NCI-H1105 treated with DMSO at 0.1 percent for 48 hours (cell line): ENCODE results near the gene AGTRAP.

Experiments
- DNase-seq: peaks from one replicate; lab custom pipeline; 2025; lab: John Stamatoyannopoulos, UW

AGTRAP gene, protein sequence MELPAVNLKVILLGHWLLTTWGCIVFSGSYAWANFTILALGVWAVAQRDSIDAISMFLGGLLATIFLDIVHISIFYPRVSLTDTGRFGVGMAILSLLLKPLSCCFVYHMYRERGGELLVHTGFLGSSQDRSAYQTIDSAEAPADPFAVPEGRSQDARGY

DNA sequence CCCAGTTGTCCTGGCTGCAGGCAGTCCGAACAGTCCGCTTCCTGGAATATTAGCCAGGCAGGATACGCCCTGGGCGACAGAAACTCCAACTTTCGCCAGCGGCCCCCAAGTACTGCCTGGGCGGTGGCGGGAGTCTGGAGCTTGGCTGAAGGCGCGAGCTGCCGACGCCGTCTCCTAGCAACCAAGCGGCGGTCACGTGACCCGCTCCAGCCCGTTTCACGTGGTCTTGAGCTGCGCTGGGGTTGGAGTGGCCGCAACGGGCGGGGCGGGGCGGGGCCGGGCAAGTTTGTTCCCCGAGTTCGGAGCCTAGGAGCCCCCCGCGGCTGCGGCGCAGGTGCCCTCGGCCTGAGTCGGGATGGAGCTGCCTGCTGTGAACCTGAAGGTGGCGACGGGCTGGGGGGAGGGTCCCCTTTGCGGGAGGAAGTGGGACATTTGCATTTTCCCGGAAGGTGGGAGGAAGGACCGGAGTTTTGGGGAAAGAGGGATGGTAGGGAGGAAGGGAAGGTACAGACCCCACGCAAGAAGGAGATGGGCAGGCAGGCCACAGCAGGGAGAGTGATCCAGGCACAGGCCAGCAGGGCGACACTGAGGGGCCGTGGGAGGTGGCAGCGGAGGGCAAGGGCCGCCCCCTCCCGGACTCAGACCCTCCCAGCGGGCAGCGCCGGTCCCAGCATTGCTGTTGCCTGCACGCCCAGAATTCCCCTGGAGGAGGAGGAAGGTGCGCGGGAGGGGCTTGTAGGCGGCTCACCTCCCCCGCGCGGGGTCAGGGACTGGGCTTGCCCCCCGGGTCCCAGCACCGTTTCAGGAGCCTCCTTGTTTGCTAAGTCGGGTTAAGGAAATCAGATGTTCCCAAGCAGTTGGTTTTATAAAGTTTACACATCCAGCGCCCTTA is at the start of gene AGTRAP:
Gene AGTRAP, plus strand, starts transcription at position 283 of the 892 bp plus-strand sequence. Its CDS starts 73 bp downstream, at position 356.
- DNase-seq = peak; percentile 93

DNA sequence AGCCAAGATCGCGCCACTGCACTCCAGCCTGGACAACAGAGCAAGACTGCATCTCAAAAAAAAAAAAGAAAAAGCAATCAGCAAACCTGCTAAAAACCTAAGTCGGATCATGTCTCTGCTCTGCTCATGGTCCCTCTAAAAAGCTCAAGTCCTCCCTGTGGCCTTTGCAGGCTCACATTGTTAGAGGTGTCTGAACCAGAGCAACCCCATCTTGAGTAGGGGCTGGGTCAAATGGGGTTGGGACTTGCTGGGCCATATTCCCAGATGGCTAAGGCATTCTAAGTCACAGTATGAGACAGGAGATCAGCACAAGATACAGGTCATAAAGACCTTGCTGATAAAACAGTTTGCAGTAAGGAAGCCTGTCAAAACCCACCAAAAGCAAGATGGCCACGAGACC is 47.4 kb upstream of the AGTRAP start:
- no peak for DNase-seq

DNA sequence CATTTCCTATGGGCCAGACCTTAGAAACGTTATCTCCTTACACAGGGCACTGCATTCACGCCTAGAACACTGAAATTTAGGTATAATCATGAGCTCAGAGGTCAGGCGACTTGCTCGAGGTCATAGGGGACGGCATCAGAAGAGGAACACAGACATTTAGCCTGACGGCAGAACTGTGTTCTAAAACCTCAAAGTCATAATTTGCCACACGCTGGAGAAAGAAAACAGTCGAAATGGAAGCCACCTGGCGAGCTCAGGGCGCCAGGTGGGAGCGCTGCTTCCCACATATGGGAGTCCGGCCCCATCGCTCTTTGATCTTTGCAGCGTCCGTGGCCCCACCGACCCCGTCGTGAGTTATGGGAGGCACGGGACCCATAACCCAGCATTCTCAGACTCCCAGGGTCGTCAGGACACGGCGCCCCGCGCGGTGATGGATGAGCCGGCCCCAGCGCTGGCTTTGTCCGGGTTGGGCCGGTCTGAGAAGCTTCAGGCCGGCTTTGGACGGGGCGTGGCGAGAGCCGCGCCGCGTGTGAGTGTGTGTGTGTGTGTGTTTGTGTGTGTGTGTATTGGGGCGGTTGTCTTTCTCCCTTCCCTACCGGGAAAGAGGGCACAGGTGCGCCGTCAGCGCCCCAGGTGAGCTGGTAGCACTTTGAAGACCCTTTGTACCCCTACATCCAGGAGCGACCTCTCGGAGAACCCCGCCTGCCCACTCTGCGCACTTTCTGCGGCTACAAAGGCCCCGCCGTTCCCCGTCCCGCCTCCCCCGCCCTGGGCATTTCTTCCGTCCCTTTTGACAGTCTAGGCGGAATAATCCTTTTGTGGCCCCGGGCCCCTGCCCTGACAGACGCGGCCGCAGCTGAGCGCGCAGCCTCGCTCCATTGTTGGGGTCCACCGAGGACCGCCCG is 45.3 kb upstream of the AGTRAP start:
- DNase-seq = peak; percentile 52

DNA sequence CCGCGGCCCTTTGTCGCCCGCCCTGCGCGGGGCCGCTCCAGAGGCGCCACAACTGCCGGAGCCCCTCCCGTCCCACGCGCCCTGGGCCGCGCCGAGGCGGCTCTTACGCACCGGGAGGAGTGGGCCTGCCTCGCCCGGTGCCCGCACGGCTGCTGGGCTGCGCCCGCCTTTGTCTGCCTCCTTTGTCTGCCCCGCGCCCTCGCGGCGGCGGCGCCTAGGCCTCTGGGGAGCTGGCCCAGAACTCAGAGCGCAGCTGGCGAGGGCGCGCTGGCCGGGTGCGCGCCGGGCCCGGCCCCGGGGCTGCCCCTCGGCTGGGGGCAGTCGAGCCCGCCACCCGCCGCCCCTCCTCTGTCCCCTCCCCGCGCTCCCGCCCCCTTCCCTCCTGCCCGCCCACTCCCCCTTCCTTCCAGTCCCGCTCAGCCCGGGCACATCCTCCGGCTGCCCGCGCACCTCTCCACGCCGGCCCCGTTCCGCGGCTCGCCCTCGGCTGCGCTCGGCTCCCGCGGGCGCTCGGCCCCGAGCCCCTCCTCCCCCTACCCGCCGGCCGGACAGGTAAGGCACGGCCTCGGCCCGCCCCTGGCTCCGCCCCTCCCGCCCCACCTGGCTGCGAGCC is 44.5 kb upstream of the AGTRAP start, which contains the start of gene DRAXIN:
Gene DRAXIN, plus strand, starts transcription at position 409 of the 613 bp plus-strand sequence. CDS start 14,549 bp downstream, outside the sequence.
- DNase-seq = peak; percentile 66

DNA sequence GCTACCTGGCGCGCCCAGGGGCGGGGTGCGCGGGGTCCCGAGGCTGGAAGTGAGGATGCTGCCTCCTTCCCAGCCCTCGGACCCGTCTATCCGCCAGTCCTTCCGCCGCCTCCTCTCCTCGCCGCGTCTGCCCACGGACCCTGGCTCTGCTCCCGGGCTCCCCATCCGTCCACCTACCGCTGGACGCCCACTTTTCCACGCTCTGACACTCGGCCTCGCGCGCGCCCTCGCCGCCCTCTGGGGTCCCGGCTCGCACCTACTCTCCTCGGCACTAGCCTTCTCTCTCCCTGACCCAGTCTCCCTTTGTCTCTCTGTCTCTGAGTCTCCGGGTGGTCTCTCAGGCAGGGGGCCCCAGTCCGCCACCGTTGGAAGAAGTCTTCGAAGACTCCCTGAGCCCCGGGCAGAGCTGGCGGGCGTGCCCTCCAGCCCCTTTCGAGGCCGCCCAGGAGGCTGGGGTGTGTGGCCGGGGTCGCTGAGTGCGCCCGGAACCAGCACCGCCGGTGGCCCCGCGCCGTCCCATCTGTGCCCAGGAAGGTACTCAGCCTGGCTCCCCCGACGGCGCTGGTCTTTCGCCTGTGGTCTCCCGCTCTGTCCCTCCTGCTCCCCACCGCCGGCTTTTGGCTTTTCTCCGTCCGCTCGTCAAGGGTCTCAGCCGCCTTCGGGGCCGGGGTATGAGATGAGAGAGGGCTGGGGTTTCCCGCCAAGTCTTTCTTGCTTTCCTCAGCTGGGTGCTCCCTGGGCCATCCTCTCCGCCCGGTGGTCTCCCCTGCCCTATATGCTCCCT is 43.8 kb upstream of the AGTRAP start:
- no peak for DNase-seq

DNA sequence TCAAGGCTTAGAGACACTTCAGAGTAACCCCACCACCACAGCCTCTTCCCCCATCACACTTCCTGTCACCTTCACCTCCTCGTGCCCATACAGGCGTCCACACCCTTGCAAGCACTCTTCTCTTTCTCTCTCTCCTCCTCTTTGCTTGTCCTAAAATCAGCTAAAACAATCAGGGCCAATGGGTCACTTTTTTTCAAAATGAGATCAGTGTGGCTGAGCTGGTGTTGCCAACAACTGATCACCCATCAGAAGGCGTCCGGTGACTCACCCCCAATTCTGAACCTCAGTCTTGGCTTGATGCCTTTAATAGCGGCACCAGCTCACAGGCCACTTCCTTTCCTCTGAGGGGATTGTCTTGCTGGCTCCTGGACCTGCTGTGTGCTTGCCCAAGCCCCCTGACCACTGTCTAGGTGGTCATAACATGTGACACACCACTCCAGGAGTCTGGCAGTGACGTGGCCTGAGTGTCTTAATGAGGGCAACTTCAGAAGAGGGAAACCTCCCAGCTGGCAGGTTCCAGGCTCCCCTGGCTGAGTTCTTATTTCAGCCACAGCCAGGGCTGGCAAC is 42.8 kb upstream of the AGTRAP start:
- no peak for DNase-seq

DNA sequence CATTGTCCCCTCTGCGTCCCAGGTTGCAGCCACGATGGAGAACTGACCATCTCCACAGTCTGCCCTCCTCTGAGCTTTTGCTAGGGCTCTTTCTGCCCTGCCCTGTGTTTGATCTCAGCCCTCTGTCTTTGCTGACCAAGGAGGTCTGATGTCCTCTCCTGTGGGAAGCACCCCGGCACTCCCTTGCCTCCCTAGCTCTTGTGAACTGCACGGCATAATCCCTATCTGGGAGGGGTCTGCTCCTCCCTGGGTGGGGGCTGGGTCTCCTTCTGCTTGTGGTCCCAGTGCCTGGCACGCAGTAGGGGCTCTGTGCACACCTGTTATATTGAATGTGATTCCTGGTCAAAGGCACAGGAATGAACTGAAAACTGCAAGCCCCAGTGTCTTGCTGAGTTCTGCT is 42.0 kb upstream of the AGTRAP start:
- no peak for DNase-seq

DNA sequence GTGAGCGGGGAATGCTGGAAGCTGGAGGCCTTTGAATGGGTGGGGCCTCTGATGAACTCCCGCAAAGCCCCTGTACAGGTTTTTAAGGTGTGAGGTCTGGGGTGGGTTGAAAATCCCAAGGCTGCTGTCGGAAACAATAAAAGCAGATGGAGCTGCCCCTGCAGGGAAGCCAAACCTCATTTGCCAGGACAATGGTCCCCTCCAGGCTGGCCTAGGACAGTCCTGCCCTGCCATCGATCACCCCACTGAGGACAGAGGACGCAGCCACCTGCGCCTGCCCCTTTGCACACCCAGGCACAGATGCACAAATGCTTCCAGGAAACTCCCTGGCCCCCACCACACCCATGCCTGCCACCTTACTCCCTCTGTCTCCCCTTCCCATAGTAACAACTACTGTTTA is 40.1 kb upstream of the AGTRAP start:
- no peak for DNase-seq

DNA sequence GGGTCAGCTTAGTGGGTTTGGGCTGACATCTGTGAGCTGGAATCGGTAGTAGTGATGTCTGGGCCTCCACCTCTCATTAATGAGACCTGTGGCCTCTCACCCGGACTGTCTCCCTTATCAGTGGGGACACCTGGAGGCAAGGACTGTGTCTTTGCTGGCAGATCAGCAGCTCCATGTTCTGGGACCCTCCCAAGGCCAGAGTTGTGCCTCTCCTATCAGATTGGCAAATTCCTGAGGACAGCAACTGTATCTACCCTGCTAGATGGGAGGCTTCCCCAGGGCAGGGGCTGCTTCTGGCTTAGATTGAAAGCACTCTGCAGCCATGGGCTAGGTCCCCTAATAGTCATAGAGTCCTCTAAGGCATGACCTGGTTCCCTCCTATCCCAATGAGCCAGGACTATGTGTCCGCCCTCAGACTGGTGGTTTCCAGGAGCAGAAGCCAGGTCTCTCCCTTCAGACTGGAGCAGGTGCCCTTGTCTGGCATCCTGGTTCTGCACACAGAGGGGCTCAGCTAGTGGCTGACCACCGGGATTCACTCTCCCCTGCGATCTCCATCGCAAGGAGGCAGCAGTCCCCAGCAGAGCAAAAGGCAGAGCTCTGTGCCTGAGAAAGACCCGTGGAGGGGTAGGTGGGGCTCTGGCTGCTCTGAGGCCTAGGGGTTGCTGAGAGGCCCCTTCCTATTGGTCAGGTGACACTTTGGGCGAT is 38.6 kb upstream of the AGTRAP start:
- no peak for DNase-seq

DNA sequence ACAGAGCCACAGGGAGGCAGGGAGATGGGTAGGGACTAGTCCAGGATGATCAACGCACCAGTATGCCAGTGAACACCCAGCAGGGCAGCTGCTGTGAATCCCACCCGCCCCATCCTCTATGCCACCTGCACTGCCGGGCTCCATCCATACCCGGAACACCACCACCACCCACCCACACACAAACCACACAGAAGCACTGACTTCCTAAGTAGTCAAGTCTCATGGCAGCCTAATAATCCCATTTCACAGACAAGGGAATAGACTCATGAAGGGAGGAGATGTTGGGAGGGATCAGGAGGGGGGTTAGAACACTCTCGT is 38.1 kb upstream of the AGTRAP start:
- no peak for DNase-seq

DNA sequence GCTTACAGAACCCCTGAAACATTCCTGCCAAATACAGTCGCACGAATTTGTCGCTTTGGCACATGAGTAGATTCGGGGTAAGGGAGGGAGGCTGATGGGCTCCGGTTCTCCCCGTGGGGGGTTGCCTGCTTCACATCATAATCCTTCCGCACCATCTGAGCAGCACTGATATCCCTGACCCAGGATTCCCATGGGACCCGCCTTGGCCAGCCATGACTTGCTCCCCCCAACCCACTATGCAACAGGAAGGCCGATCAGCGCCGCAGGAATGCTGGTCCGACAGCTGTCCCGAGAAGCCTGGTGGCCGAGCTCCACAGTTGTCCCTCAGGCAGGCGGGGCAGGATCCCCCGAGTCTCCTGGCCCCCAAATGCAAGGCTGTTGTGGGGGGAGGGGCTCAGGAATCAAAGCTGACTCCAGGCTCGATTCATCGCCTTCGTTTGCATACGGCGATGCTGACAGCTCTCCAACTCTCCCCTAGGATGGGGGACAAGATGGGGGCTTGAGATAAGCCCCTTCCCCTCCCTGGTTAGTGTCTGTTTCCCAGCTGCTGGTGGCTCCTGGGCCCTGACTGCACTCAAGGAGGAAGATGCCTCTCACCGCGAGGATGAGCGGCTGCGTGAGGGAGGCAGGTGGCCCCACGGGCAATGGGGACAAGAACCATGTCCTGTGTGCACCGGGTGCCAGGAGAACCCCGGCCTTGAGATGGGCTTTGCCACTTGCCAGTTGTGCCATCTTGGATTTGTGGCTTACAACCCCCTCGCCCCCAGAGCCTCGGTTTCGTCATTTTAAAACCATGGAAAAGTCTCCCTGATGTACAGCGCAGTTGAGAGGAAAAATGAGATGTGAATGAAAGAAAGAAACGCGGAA is 35.1 kb upstream of the AGTRAP start:
- DNase-seq = no peak

DNA sequence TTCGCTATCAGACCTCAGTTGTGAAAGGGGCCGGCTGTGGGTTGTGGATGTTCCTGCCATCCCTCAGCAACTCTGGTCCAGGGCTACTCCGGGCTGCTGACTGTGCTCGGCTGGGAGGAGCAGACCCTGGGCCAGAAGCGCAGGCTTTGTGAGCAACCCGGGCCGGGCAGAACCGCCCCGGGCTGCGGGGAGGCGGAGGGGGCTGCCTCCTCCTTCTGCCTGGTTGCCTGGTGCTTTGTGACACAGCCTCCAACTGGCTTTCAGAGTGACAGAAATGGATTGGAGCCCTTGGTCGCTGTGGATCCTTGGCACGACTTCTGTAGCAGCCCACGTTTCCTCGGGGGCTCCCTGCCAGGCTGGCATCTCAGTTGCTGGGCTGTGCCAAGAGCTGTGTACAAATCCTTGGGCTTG is 34.4 kb upstream of the AGTRAP start:
- DNase-seq = no peak

DNA sequence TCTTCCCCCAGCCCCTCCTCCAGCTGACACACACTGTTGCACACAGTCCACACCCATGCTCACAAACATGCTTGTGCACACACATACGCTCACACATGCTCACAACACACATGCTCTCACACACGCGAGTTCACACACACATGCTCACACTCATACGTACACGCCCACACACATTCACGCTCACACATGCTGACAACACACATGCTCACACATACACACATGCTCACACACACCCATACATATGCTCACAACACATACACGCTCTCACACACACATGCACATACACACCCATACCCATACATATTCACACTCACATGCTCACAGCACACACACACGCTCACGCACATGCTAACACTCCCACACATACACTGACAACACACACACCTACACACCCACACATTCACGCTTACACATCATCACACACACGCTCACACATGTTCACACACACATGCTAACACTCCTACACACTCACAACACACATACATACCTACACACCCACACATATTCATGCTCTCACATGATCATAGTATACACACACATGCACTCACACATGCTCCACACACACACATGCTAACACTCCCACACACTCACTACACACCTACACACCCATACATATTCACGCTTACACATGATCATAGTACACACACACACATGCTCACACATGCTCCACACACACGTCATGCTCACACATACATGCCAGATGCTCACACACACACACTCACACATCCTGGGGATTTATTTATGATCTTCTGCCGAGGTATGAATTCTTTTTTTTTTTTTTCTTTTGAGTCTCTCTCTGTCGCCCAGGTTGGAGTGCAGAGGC is 33.7 kb upstream of the AGTRAP start:
- DNase-seq = no peak

DNA sequence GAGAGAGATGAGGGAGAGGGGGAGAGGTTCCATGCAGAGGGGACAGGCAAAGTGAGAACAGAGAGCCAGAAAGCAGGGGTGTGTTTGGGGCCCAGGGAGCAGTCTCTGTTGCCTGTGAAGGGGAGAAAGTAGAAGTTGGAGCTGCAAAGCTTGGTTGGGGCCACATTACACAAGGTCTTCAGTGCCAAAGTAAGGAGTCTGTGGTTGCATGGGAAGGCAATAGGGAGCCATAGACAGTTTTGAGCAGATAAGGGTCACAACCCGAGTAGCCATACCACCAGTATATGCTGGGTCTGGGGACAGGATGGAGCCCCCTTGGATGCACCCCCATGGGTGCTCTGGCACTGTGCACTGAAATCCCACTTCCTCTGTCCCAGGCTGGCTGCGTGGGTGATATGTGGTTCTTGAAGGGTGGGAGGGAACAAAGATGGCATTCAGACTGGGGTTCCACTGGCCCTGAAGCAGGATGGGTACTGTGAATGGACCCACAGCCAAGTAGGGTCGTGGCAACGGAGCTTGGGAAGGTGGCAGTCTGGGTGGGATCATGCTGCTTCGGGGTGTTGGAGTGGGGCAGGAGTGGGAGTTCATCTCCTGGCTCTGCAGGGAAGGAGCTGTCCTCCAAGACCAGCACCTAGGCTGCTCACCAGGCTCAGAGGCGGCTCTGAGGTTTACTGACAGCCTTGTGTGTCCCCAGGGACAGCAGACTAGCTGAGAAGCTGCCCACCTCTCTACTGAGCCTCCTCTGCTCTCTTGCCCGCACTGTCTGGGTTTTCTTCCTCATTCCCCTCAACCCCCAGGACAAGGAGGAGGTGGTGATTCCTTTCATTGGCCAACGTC is 32.4 kb upstream of the AGTRAP start:
- no peak for DNase-seq

DNA sequence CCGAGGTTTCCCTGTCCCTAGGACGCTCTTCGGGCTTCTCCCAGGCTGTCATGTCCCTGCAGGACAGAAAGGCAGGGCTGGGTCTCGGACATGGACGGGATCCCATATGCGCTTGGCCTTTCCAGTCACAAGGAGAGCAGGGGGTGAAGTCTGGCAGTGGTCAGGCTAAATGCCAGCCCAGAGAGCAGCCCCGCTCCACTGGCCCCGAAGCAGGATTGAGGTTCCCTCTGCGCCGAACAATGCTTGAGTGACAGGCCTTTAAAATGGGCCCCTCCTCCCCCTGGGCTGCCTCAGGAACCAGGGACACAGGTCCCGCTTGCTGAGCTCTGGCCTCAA is 31.8 kb upstream of the AGTRAP start:
- no peak for DNase-seq

DNA sequence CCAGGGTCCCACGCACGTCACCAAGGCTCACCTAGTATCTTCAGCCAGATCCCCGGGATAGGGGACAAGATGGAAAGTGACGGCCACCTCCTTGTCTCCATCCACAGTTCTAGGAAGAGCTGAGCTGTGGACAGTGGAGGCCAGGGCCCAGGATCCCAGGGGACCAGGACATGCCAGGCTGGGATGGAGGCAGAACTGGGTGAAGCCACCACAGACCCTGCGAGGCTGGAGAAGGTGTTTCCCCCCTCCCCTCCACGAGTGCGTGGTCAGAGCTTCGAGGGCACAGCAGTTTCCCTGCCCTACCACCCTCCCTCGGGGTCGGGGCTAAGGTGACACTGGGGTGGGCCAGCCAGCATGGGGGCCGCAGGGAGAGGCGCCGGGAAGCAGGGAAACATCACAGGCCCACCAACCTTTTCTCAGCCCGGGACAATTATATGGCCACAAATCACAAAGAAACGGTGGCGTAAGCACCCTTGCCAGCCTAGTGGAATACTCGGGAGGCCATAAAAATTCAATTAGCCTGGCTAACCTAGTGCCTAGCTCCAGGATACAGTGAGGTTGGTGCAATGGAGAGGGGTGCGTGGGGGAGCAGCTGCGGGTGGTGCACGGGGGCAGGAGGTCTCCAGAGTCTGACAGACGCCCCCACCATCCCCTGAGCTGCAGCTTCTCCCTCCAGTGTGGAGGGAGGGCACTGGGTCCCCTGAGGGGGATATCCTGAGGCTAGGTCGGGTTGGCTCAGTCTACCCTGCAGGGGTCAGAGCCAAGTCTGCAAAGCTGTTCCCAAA is 31.1 kb upstream of the AGTRAP start:
- no peak for DNase-seq

DNA sequence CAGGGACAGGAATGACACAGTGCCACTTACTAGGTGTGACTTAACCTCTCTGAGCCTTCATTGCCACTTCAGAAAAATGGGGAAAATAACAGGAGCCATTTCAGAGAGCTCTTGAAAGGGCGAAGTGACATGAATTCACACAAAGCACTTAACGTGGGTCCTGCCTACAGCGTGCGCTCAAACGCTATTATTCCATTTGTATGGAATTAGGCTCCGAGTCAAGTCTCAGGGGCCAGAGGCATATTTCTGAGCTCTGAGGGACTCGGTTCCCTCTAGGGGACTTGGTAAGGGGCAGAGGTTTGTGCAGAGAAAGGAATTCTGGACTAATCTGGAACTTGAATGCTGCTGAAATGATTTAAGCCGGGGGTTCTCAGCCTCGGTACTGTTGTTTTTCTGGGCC is 30.3 kb upstream of the AGTRAP start:
- no peak for DNase-seq
